Left renal cortex interstitium (tissue), 4 donors: Measurements from ENCODE around the gene GABBR2. TPM values are rescaled to one million over a fixed set of nuclear protein-coding genes. Genes with fewer than 3 reads are reported as not detected.

ENCODE experiments used
- DNase-seq, 4 donors: peaks; one replicate each; pipeline ENCODE4 v3.0.0-alpha.2; 2013; ENCODE audit warnings: low read depth in 4 of 4, low spot score in 2 of 4, missing footprints in 1 of 4
- polyA plus RNA-seq, 4 donors: library from polyadenylated mRNA; unstranded; fragments of 120-200 nt; gene quantifications; one replicate each; pipeline ENCODE4 v1.2.1, GENCODE V29; 2013; ENCODE audit not compliant: insufficient read length in 4 of 4

The GABBR2 gene
- polyA plus RNA-seq, 4 donors, result 4.5 to 5.6 (median 5.3) TPM

GRCh38 chr9:98383758-98384157 is 325.0 kb downstream of the GABBR2 start:
- DNase-seq, result no peak

GRCh38 chr9:98381311-98382103 is 327.2 kb downstream of the GABBR2 start:
- DNase-seq, result no peak

- DNase-seq, result no peak
Measured at GRCh38 chr9:98380065-98380681, 328.6 kb downstream of the GABBR2 start.

GRCh38 chr9:98379572-98379971 is 329.2 kb downstream of the GABBR2 start:
- DNase-seq, result no peak

- DNase-seq, result no peak
Measured at GRCh38 chr9:98378794-98379193, 329.9 kb downstream of the GABBR2 start.

- no peak for DNase-seq
Measured at GRCh38 chr9:98378206-98378780, 330.4 kb downstream of the GABBR2 start.

- no peak for DNase-seq
Measured at GRCh38 chr9:98375138-98375726, 333.5 kb downstream of the GABBR2 start.

- no peak for DNase-seq
Measured at GRCh38 chr9:98374385-98375051, 334.2 kb downstream of the GABBR2 start.

- DNase-seq, result no peak
Measured at GRCh38 chr9:98373609-98374008, 335.1 kb downstream of the GABBR2 start.

GRCh38 chr9:98372077-98372836 is 336.5 kb downstream of the GABBR2 start:
- no peak for DNase-seq

- DNase-seq, result no peak
Measured at GRCh38 chr9:98370976-98371315, 337.8 kb downstream of the GABBR2 start.

GRCh38 chr9:98370300-98370975 is 338.3 kb downstream of the GABBR2 start:
- DNase-seq, result no peak

- no peak for DNase-seq
Measured at GRCh38 chr9:98369896-98370295, 338.8 kb downstream of the GABBR2 start.

GRCh38 chr9:98369471-98369870 is 339.3 kb downstream of the GABBR2 start:
- no peak for DNase-seq

- DNase-seq, result no peak
Measured at GRCh38 chr9:98369066-98369425, 339.7 kb downstream of the GABBR2 start.

GRCh38 chr9:98368366-98369065 is 340.2 kb downstream of the GABBR2 start:
- no peak for DNase-seq

GRCh38 chr9:98367923-98368322 is 340.8 kb downstream of the GABBR2 start:
- no peak for DNase-seq

GRCh38 chr9:98367371-98367900 is 341.3 kb downstream of the GABBR2 start:
- no peak for DNase-seq

- DNase-seq, result no peak
Measured at GRCh38 chr9:98365781-98366180, 343.0 kb downstream of the GABBR2 start.
